GF-D8 (cell line): Measurements from ENCODE around the gene NDUFB7.
A peak's percentile ranks its signal among the peaks of the same experiment; 100 is the strongest.

ENCODE experiments used
- DNase-seq: peaks from one replicate; lab custom pipeline; 2025; lab: John Stamatoyannopoulos, UW

The NDUFB7 gene

DNA sequence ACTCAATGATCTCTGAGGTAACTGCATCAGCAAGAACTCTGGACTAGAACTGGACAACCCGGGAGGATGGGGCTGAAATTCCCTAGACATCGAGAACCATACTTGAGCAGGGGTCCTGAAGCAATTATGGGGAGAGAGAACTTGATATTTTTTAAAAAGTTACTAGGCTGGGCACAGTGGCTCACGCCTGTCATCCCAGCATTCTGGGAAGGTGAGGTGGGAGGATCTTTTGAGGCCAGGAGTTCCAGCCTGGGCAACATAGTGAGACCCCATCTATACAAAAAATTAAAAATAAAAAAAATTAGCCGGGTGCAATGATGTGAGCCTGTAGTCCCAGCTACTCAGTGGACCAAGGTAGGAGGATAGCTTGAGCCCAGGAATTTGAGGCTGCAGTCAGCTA, 51.3 kb downstream of the NDUFB7 start:
- no peak for DNase-seq

DNA sequence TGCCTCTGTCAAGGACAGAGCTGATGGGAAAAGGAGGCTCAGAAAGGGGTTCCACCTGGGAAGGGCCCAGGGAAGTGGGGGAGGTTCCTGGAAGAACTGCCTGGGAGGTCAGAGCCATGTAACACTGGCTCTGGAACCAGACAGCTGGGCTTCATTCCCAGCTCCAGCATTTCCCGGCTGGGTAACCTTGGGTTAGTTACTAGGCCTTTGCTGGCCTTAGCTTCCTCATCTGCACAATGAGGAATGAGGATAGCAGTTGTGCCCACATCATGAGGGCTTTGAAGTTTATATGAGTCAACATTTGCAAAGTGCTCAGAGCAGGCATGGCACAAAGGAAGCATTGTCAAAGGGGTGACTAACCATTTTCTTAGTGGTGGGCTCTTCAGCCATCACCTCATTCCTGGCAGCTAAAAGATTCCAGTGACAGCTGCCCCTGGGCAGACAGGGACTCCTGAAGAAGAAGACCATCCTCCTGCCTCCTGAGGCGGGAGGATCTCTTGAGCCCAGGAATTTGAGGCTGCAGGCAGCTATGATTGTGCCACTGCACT, 51.9 kb downstream of the NDUFB7 start:
- DNase-seq = no peak

DNA sequence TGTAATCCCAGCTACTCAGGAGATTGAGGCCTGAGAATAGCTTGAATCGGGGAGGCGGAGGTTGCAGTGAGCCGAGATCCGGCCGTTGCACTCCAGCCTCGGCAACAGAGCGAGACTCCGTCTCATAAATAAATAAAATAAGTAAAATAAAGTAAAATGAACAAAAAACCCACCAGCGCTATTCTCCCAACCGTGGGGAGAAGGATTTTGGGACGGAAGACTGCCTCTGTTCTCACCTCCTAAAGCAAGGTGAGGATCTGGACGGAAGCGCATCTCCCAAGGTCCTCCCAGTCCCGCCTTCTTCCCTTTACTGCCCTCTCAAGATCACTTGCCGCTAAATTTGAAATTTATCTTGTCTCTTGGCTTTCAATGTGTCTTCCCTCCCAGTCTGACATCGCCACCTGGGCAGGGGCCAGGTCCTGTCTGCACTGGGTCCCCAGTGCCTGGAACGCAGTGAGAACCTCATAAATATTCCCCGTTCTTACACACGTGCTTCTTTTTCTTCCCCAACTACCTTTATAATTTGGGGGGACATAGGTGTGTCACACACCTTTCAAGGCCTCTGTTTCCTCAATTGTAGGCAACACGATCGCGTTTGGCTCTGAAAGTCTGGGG, 52.5 kb downstream of the NDUFB7 start:
- no peak for DNase-seq

DNA sequence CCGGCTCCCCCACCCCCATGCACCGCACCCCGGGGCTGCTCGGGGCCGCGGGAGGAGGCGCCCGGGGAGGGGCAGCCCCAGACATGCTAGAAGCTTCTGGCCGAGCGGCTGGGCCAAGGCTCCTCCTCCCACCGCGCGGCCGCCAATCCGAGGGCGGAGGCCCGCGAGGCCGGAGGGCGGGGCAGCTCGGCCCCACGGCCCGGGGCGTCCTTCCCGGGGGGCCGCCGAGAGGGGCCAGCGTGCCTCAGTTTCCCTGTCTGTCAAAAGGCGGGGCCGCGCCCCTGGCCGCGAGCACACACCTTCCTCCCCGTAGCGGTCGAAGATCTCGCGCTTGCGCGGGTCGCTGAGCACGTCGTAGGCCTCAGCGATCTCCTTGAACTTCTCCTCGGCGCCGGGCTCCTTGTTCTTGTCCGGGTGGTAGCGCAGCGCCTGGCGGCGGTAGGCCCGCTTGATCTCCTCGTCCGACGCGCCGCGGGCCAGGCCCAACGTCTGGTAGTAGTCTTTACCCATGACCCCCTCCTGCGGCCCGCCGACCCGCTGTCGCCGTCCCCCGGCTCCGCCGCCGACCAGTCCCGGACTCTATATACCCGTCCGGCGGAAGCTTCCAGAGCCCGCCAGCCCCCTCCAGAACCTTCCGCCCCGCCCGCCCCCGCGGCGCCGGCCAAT, 53.9 kb downstream of the NDUFB7 start, which contains the start of gene DNAJB1:
Gene DNAJB1, minus strand, starts transcription at position 558 of the 666 bp plus-strand sequence. Its CDS starts 48 bp downstream, at position 510.
- peak; percentile 13 for DNase-seq

DNA sequence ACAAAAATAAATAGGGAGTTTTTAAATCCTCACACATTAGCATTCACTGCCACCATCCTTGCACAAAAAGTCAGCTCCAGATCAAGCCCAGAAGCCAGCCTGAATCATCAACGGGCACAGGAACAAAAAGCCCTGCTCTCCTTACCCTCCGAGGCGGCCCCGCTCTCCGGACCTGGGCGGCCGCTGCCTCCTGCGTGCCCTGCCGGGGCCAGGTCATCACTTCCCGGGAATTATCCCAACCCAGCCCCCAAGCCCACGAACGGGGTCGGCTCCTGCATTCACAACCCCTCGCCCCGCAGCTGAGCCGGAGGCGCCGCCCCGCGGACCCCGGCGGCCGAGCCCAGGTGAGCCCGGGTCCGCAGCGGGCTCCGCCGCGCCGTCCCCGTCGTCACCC, 54.4 kb downstream of the NDUFB7 start:
- DNase-seq = no peak

DNA sequence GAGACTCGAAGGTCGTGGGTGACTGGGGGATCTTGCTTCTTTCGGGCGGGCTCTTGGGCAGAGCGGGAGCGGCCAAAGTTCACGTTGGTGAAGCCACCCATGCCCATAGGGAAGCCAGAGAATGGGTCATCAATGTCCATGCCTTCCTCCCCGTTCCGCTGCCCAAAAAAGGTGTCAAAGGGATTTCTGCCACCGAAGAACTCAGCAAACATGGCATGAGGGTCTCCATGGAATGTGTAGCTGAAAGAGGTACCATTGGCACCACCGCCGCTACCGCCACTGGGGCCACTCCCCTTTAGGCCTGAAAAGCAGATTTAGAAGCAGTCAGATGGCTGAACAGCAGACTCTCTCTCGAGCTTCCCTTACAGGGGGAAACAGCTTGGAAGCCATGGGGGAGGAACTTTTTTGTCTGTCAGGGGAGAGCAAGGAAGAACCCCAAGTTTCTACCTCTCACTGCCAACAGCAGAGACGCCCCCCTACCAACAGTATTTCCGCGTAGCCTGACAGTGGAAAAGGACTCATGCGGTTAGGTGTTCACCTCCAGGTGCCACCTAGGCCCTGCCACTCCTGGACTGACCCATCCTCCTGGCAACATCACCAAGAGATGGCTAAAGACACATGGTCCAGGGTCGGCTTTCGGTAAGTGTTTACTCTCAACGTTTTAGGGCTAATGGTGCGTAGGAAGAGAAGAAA, 55.0 kb downstream of the NDUFB7 start:
- DNase-seq = no peak
